Astrocyte (in vitro differentiated cells and primary cell): ENCODE data around the gene SCARF1. TPM values are rescaled to one million over a fixed set of nuclear protein-coding genes. Genes with fewer than 3 reads are reported as not detected.

ENCODE experiments used
- DNase-seq: peaks from one replicate; pipeline ENCODE4 v3.0.0-alpha.2; 2010; ENCODE audit warnings: low read depth
- FAIRE-seq: peaks from 2 replicates; lab custom pipeline; 2011; peaks lifted over from hg19 to GRCh38; lab: Jason Lieb, UNC
- H2AFZ ChIP-seq: 2 replicates; pipeline ENCODE4 v1.6.0; 2012; ENCODE audit warnings: low read depth, low read length, inconsistent platforms
- H3K27ac ChIP-seq: 2 replicates; pipeline ENCODE4 v1.5.1; 2011; ENCODE audit warnings: low read depth, low read length, inconsistent platforms
- H3K27me3 ChIP-seq: 2 replicates; pipeline ENCODE4 v1.6.0; 2011; ENCODE audit warnings: low read length, inconsistent platforms; ENCODE audit not compliant: insufficient read depth
- H3K36me3 ChIP-seq: 2 replicates; pipeline ENCODE4 v1.5.1; 2011; ENCODE audit warnings: low read length, inconsistent platforms; ENCODE audit not compliant: insufficient read depth
- H3K4me1 ChIP-seq: 2 replicates; pipeline ENCODE4 v1.5.1; 2011; ENCODE audit warnings: low read length, inconsistent platforms; ENCODE audit not compliant: insufficient read depth
- H3K4me2 ChIP-seq: 2 replicates; pipeline ENCODE4 v1.6.0; 2012; ENCODE audit warnings: low read length, inconsistent platforms
- H3K4me3 ChIP-seq: 2 replicates; pipeline ENCODE4 v1.5.1; 2011; ENCODE audit warnings: low read depth, mild to moderate bottlenecking, low read length, inconsistent platforms; ENCODE audit not compliant: insufficient read depth
- H3K79me2 ChIP-seq: 2 replicates; pipeline ENCODE4 v1.6.0; 2012; ENCODE audit warnings: mild to moderate bottlenecking, low read length, inconsistent platforms; ENCODE audit not compliant: insufficient read depth
- H3K9ac ChIP-seq: 2 replicates; pipeline ENCODE4 v1.6.0; 2012; ENCODE audit warnings: mild to moderate bottlenecking, low read length, inconsistent platforms
- H3K9me3 ChIP-seq: 2 replicates; pipeline ENCODE4 v1.5.1; 2012; ENCODE audit warnings: low read depth, mild to moderate bottlenecking, low read length, inconsistent platforms; ENCODE audit not compliant: insufficient read depth
- H4K20me1 ChIP-seq: 2 replicates; pipeline ENCODE4 v1.6.0; 2012; ENCODE audit warnings: low read length, inconsistent platforms; ENCODE audit not compliant: insufficient read depth
- H3K27ac Mint-ChIP-seq: one replicate; pipeline ENCODE4 v1.8.0; 2021; ENCODE audit warnings: mild to moderate bottlenecking, mixed read lengths; ENCODE audit not compliant: unreplicated experiment
- H3K27me3 Mint-ChIP-seq: one replicate; pipeline ENCODE4 v1.8.0; 2021; ENCODE audit warnings: low read depth, mixed read lengths; ENCODE audit not compliant: unreplicated experiment
- H3K36me3 Mint-ChIP-seq: one replicate; pipeline ENCODE4 v1.8.0; 2021; ENCODE audit warnings: low read depth, mixed read lengths; ENCODE audit not compliant: unreplicated experiment
- H3K4me1 Mint-ChIP-seq: one replicate; pipeline ENCODE4 v1.8.0; 2021; ENCODE audit warnings: low read depth, mixed read lengths; ENCODE audit not compliant: unreplicated experiment
- H3K4me3 Mint-ChIP-seq: one replicate; pipeline ENCODE4 v1.8.0; 2021; ENCODE audit warnings: mild to moderate bottlenecking, moderate library complexity, mixed read lengths; ENCODE audit not compliant: unreplicated experiment
- H3K9me3 Mint-ChIP-seq: one replicate; pipeline ENCODE4 v1.8.0; 2021; ENCODE audit warnings: mild to moderate bottlenecking, mixed read lengths; ENCODE audit not compliant: unreplicated experiment
- EZH2 ChIP-seq: IDR thresholded peaks from 2 replicates; pipeline ENCODE4 v1.6.1; 2012; ENCODE audit warnings: mild to moderate bottlenecking, low read length, inconsistent platforms; ENCODE audit not compliant: insufficient read depth
- total RNA-seq: library from RNA; stranded (reverse); gene quantifications from 2 replicates; pipeline ENCODE4 v1.2.1, GENCODE V29; 2021
- TF ChIP-seq, protein P1 (sequence below): IDR thresholded peaks from 2 replicates; pipeline ENCODE4 v1.5.1; 2011; ENCODE audit warnings: low read depth, mild to moderate bottlenecking, inconsistent platforms, low read length, moderate library complexity; ENCODE audit not compliant: insufficient read depth

Gene SCARF1
- total RNA-seq, 1 donor from 2014 or later, result 3.9 TPM

DNA sequence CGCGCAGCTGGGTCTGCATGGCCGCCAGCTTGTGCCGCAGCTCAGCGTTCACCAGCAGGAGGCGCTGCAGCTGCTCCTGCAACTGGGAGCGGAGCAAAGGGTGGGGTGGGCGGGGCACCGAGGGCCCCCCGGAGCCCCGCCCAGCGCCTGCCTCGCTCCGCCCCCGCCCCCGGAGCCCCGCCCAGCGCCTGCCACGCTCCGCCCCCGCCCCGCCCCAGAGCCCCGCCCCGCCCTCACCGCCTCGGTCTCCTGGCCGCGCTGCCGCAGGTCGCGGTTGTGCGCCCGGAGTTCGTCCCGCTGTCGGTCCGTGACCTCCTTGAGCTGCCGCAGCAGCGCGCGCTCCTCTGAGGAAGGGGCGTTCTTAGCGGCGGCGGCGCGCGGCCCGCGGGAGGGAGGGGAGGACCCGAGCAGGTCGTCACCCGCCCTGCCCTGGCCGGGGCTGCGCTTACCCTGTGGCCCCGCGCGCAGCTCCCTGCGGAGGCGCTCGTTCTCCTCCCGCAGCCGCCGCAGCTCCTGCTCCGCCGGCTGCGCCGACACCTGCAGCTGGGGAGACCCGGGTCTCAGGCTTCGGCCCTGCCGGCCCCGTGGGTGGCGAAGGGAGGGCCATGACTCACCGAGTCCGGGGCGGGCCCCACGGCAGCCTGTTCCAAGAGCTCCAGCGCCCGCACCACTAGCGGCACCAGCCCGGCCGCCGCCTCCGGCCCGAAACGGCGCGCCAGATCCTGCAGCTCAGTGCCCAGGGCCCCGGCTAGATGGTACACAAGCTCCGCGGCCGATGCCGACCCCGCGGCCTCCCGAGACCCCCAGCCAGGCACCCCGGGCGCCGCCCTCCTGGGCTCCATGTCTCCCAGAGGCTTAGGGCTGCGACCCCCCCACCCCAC is 3.7 kb upstream of the SCARF1 start:
- Histone ChIP-seq H4K20me1 (peaks cover 36% of the 10 kb centered on the region), H3K27me3 (no peaks in the 10 kb centered on the region), H3K79me2 (no peaks in the 10 kb centered on the region), H3K4me1 (peaks cover 24% of the 10 kb centered on the region), H3K9me3 (no peaks in the 10 kb centered on the region), H3K27ac (peak overlapping the region; percentile 60), H3K4me2 (peak overlapping the region; percentile 93), H2AFZ (peak overlapping the region; percentile 81), H3K36me3 (peaks cover 36% of the 10 kb centered on the region), H3K4me3 (peak overlapping the region; percentile 56), H3K9ac (peak overlapping the region; percentile 61)
- H3K27ac Mint-ChIP-seq, result no peak overlapping the region
- TF ChIP-seq, protein P1, sequence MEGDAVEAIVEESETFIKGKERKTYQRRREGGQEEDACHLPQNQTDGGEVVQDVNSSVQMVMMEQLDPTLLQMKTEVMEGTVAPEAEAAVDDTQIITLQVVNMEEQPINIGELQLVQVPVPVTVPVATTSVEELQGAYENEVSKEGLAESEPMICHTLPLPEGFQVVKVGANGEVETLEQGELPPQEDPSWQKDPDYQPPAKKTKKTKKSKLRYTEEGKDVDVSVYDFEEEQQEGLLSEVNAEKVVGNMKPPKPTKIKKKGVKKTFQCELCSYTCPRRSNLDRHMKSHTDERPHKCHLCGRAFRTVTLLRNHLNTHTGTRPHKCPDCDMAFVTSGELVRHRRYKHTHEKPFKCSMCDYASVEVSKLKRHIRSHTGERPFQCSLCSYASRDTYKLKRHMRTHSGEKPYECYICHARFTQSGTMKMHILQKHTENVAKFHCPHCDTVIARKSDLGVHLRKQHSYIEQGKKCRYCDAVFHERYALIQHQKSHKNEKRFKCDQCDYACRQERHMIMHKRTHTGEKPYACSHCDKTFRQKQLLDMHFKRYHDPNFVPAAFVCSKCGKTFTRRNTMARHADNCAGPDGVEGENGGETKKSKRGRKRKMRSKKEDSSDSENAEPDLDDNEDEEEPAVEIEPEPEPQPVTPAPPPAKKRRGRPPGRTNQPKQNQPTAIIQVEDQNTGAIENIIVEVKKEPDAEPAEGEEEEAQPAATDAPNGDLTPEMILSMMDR, result no peak
- TF ChIP-seq EZH2, result no peak
- H3K36me3 Mint-ChIP-seq, result peaks cover 13% of the 10 kb centered on the region
- DNase-seq, result peak; percentile 76
- no peak for FAIRE-seq
- no peaks in the 10 kb centered on the region for H3K27me3 Mint-ChIP-seq
- no peaks in the 10 kb centered on the region for H3K9me3 Mint-ChIP-seq
- H3K4me3 Mint-ChIP-seq, result no peak overlapping the region
- H3K4me1 Mint-ChIP-seq, result peaks cover 12% of the 10 kb centered on the region

DNA sequence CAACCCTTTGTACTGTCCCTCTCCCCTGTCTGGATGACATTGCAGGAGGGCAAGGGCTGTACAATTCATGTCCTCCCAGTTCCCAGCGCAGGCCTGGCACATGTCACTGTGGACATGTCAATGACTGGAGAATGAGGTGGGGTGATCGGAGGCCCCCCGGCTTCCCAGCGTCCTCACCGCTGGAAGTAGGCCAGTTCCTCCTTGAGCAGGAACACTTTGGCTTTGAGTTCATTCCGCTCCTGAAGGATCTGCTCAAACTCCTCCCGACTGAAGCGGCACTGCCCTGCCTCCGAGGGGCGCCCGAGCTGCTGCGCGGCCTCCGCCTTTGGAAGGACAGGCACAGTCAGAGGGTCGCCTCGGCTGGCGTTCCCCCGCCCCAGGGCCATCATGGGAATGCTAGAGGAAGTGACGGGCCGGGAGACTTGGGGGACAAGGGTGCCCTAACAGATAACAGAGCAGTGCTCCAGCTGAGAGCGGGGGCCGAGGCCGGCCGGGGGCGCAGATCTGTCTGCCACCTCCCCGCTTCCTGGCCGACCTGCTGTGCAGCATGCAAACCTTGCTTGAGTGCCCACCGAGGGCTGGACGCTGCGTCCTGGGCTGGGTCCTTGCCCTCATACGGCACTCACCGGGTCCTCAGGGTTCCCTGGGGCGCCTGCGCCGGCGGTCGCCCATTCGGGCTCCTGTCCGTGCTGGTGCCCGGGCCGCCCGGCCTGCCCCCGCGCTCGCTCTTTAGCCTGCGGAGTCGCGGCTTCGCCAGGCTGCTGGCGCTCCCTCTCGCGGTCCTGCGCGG is 2.8 kb upstream of the SCARF1 start:
- peaks cover 15% of the 10 kb centered on the region for H3K4me1 Mint-ChIP-seq
- H4K20me1 ChIP-seq, result peaks cover 28% of the 10 kb centered on the region
- peak overlapping the region; percentile 91 for H3K4me2 ChIP-seq
- FAIRE-seq, result no peak
- no peaks in the 10 kb centered on the region for H3K9me3 Mint-ChIP-seq
- no peak for DNase-seq
- no peak overlapping the region for H3K27ac Mint-ChIP-seq
- H3K79me2 ChIP-seq, result no peaks in the 10 kb centered on the region
- H3K36me3 Mint-ChIP-seq, result peaks cover 8% of the 10 kb centered on the region
- no peaks in the 10 kb centered on the region for H3K27me3 Mint-ChIP-seq
- no peak overlapping the region for H3K27ac ChIP-seq
- no peak for TF ChIP-seq EZH2
- TF ChIP-seq, protein P1, result peak; percentile 36
- H3K9me3 ChIP-seq, result no peaks in the 10 kb centered on the region
- H3K4me3 ChIP-seq, result peak overlapping the region; percentile 53
- peaks cover 33% of the 10 kb centered on the region for H3K4me1 ChIP-seq
- H3K4me3 Mint-ChIP-seq, result peak overlapping the region; percentile 45
- peaks cover 28% of the 10 kb centered on the region for H3K36me3 ChIP-seq
- peak overlapping the region; percentile 82 for H2AFZ ChIP-seq
- no peaks in the 10 kb centered on the region for H3K27me3 ChIP-seq
- peak overlapping the region; percentile 45 for H3K9ac ChIP-seq
